ENCODE measurements around the gene MT1M.

DNA sequence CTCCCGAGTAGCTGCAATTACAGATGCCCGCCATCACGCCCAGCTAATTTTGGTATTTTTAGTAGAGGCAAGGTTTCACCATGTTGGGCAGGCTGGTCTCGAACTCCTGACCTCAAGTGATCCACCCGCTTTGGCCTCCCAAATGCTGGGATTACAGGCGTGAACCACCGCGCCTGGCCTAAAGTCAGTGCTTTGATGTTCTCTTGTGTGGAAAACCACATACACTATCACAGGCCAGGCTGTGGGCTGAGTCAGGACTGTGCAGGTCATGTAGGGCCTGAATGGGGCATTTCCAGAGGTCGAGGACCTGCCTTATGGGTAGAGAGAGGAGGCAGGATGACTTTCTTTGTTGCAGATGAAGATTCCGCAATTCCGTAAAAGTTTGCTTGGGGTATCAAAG is 48.2 kb upstream of the MT1M start:
- TF ChIP-seq, protein P1, sequence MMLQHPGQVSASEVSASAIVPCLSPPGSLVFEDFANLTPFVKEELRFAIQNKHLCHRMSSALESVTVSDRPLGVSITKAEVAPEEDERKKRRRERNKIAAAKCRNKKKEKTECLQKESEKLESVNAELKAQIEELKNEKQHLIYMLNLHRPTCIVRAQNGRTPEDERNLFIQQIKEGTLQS (IDR thresholded peaks at IDR 0.05; ENCODE audit: insufficient read depth, low read depth, low read length) = no peak
- TF ChIP-seq POLR2A (IDR thresholded peaks at IDR 0.05; ENCODE audit: control extremely low read depth in 1 of 2, low read depth in 2 of 2, low read length in 2 of 2) (no peak), EZH2 (IDR thresholded peaks at IDR 0.05; ENCODE audit: low read depth, low read length, severe bottlenecking) (no peak), ZNF274 (IDR thresholded peaks at IDR 0.05; ENCODE audit: borderline replicate concordance, extremely low read depth, low read length) (no peak), GTF2F1 (IDR thresholded peaks at IDR 0.05; ENCODE audit: borderline replicate concordance, low read depth, low read length) (no peak), RAD21 (IDR thresholded peaks at IDR 0.05 in 1 of 2, conservative IDR thresholded peaks at IDR 0.05 in 1 of 2; ENCODE audit: low read depth in 2 of 2, low read length in 2 of 2) (no peak)
- TF ChIP-seq, protein P2, sequence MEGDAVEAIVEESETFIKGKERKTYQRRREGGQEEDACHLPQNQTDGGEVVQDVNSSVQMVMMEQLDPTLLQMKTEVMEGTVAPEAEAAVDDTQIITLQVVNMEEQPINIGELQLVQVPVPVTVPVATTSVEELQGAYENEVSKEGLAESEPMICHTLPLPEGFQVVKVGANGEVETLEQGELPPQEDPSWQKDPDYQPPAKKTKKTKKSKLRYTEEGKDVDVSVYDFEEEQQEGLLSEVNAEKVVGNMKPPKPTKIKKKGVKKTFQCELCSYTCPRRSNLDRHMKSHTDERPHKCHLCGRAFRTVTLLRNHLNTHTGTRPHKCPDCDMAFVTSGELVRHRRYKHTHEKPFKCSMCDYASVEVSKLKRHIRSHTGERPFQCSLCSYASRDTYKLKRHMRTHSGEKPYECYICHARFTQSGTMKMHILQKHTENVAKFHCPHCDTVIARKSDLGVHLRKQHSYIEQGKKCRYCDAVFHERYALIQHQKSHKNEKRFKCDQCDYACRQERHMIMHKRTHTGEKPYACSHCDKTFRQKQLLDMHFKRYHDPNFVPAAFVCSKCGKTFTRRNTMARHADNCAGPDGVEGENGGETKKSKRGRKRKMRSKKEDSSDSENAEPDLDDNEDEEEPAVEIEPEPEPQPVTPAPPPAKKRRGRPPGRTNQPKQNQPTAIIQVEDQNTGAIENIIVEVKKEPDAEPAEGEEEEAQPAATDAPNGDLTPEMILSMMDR (IDR thresholded peaks at IDR 0.05; ENCODE audit: control extremely low read depth in 1 of 3, insufficient read depth in 1 of 3, low read depth in 1 of 3, low read length in 3 of 3) = no peak

Data from H1 (cell line).